ENCODE measurements around the gene LGR5. TPM values are rescaled to one million over a fixed set of nuclear protein-coding genes. Genes with fewer than 3 reads are reported as not detected.

The LGR5 gene
- total RNA-seq, 1 experiment from 2014 or later = 0.04 TPM

GRCh38 chr12:71400481-71400880 lies 39.1 kb upstream of the LGR5 start:
- intact Hi-C loops (cut with micrococcal nuclease) = no loop called here
- H3K4me2 ChIP-seq (ENCODE audit: low read length) = no peak overlapping the region

GRCh38 chr12:71405884-71406283 lies 33.7 kb upstream of the LGR5 start:
- Histone ChIP-seq H3K4me1 (ENCODE audit: insufficient read depth, low read length) (no peaks in the 10 kb centered on the region), H3F3A (ENCODE audit: low read length, unreplicated experiment) (no peaks in the 10 kb centered on the region), H3K79me2 (ENCODE audit: low read length) (no peaks in the 10 kb centered on the region), H3K27me3 (ENCODE audit: low read length) (no peaks in the 10 kb centered on the region), H3K9ac (ENCODE audit: low read length) (no peak overlapping the region), H3K9me2 (replicated peaks; ENCODE audit: low read length) (no peaks in the 10 kb centered on the region), H3K4me3 (ENCODE audit: low read length) (no peak overlapping the region), H3K27ac (ENCODE audit: low read length) (no peak overlapping the region), H2AFZ (ENCODE audit: low read length) (no peak overlapping the region), H3K4me2 (ENCODE audit: low read length) (no peak overlapping the region), H4K20me1 (ENCODE audit: low read length) (no peaks in the 10 kb centered on the region), H3K36me3 (ENCODE audit: low read depth, low read length) (no peaks in the 10 kb centered on the region), H3K9me3 (ENCODE audit: low read length) (0 out of 2 replicates have a peak, but pooled peaks cover 8% of the 10 kb centered on the region)
- DNase-seq (no peak), ATAC-seq (no peak)
- no TSS peak for BruUV-seq (replicated peaks)
- POLR2A ChIA-PET (ENCODE audit: unreplicated experiment) = no interaction called here
- CTCF ChIA-PET = no interaction called here
- intact Hi-C loops (cut with micrococcal nuclease) = no loop called here
- TF ChIP-seq EZH2phosphoT487 (IDR thresholded peaks at IDR 0.05; ENCODE audit: borderline replicate concordance, low read length) (no peak), CTCF (conservative IDR thresholded peaks at IDR 0.05; ENCODE audit: low read depth, low read length) (no peak), EZH2 (IDR thresholded peaks at IDR 0.05; ENCODE audit: low read length, unreplicated experiment) (no peak)

More at GRCh38 chr12:71400481-71400880, 39.1 kb upstream of the LGR5 start:
- H2AFZ ChIP-seq (ENCODE audit: low read length) = no peak overlapping the region
- DNase-seq = no peak
- no peak overlapping the region for H3K4me3 ChIP-seq (ENCODE audit: low read length)
- H3K79me2 ChIP-seq (ENCODE audit: low read length) = no peaks in the 10 kb centered on the region
- no peaks in the 10 kb centered on the region for H4K20me1 ChIP-seq (ENCODE audit: low read length)
- H3K4me1 ChIP-seq (ENCODE audit: insufficient read depth, low read length) = peaks cover 19% of the 10 kb centered on the region
- no peak for ATAC-seq
- TF ChIP-seq EZH2 (IDR thresholded peaks at IDR 0.05; ENCODE audit: low read length, unreplicated experiment) (no peak), CTCF (conservative IDR thresholded peaks at IDR 0.05; ENCODE audit: low read depth, low read length) (no peak), EZH2phosphoT487 (IDR thresholded peaks at IDR 0.05; ENCODE audit: borderline replicate concordance, low read length) (no peak)
- no peaks in the 10 kb centered on the region for H3K36me3 ChIP-seq (ENCODE audit: low read depth, low read length)
- no peaks in the 10 kb centered on the region for H3K27me3 ChIP-seq (ENCODE audit: low read length)
- H3K9me3 ChIP-seq (ENCODE audit: low read length) = 0 out of 2 replicates have a peak, but pooled peaks cover 2% of the 10 kb centered on the region
- ChIA-PET POLR2A (ENCODE audit: unreplicated experiment) (no interaction called here), CTCF (no interaction called here)
- BruUV-seq (replicated peaks) = no TSS peak
- H3K27ac ChIP-seq (ENCODE audit: low read length) = no peak overlapping the region
- H3F3A ChIP-seq (ENCODE audit: low read length, unreplicated experiment) = no peaks in the 10 kb centered on the region
- no peaks in the 10 kb centered on the region for H3K9me2 ChIP-seq (replicated peaks; ENCODE audit: low read length)
- no peak overlapping the region for H3K9ac ChIP-seq (ENCODE audit: low read length)

DNA sequence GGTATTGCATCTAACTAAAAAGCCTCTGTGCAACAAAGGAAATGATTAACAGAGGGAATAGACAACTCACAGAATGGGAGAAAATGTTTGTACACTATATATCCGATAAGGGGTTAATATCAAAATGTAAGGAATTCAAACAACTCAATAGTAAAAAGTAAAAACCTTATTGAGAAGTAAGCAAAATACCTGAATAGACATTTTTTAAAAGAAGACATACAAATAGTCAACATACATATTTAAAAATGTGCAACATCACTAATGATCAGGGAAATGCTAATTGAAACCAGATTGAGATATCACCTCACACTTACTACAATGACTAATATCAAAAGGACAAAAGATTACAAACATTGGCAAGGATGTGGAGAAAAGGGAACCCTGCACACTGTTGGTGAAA lies 31.9 kb upstream of the LGR5 start:
- Histone ChIP-seq H3K36me3 (ENCODE audit: low read depth, low read length) (no peaks in the 10 kb centered on the region), H2AFZ (ENCODE audit: low read length) (no peak overlapping the region), H3K4me1 (ENCODE audit: insufficient read depth, low read length) (no peaks in the 10 kb centered on the region), H3K79me2 (ENCODE audit: low read length) (no peaks in the 10 kb centered on the region), H3K4me2 (ENCODE audit: low read length) (no peak overlapping the region), H3K9me2 (replicated peaks; ENCODE audit: low read length) (no peaks in the 10 kb centered on the region), H3K9me3 (ENCODE audit: low read length) (0 out of 2 replicates have a peak, but pooled peaks cover 8% of the 10 kb centered on the region), H4K20me1 (ENCODE audit: low read length) (no peaks in the 10 kb centered on the region), H3K4me3 (ENCODE audit: low read length) (no peak overlapping the region), H3K27me3 (ENCODE audit: low read length) (no peaks in the 10 kb centered on the region), H3F3A (ENCODE audit: low read length, unreplicated experiment) (no peaks in the 10 kb centered on the region), H3K27ac (ENCODE audit: low read length) (no peak overlapping the region), H3K9ac (ENCODE audit: low read length) (no peak overlapping the region)
- DNase-seq = no peak
- intact Hi-C loops (cut with micrococcal nuclease) = no loop called here
- POLR2A ChIA-PET (ENCODE audit: unreplicated experiment) = no interaction called here
- TF ChIP-seq EZH2phosphoT487 (IDR thresholded peaks at IDR 0.05; ENCODE audit: borderline replicate concordance, low read length) (no peak), EZH2 (IDR thresholded peaks at IDR 0.05; ENCODE audit: low read length, unreplicated experiment) (no peak), CTCF (conservative IDR thresholded peaks at IDR 0.05; ENCODE audit: low read depth, low read length) (no peak)
- CTCF ChIA-PET = no interaction called here
- no TSS peak for BruUV-seq (replicated peaks)
- no peak for ATAC-seq

Data from PC-3 (cell line).